Measurements from ENCODE around the gene DHX34.
"Not testable (repeated sequence)": the region's sequence is repeated elsewhere in the genome, so short reads cannot be mapped to it uniquely, and the experiment has no call there.

DHX34 gene

DNA sequence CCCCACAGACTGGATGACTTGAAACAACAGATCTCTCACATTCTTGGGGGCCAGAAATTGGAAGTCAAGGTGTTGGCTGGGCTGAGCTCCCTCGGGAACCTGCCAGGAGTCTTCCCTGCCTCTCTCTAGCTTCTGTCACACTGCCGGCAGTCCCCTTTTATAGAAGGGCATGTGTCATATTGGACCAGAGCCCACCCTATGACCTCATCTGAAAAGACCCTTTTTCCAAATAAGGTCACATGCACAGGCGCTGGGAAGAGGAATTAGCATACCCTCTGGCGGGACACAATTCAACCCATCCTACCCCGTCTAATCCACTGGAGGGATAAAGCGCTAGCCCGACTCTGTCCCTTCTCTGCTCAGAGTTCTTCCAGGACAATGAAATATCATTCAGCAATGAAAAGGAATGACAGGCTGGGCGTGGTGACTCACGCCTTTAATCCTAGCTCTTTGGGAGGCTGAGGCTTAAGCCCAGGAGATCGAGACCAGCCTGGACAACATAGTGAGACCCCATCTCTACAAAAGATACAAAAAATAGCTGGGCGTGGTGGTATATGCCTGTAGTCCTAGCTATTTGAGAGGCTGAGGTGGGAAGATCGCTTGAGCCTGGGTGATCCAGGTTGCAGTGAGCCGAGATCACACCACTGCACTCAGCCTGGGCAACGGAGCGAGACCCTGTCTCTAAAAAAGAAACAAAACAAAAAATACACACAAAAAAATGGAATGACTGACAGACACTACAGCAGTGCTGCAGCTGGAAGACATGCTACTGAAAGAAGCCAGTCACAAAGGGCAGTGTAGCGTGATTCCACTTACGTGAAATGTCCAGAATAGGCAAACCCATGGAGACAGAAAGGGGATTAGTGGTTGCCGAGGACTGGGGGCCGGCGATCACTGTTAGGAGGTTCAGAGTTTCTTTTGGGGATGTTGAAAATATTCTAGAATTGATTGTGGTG is 41.7 kb downstream of the DHX34 start:
- DNase-seq: no peak

- DNase-seq: peak in 1 of 2 experiments; percentile 57
Observed at GRCh38 chr19:47391510-47392223, 42.6 kb downstream of the DHX34 start.

DNA sequence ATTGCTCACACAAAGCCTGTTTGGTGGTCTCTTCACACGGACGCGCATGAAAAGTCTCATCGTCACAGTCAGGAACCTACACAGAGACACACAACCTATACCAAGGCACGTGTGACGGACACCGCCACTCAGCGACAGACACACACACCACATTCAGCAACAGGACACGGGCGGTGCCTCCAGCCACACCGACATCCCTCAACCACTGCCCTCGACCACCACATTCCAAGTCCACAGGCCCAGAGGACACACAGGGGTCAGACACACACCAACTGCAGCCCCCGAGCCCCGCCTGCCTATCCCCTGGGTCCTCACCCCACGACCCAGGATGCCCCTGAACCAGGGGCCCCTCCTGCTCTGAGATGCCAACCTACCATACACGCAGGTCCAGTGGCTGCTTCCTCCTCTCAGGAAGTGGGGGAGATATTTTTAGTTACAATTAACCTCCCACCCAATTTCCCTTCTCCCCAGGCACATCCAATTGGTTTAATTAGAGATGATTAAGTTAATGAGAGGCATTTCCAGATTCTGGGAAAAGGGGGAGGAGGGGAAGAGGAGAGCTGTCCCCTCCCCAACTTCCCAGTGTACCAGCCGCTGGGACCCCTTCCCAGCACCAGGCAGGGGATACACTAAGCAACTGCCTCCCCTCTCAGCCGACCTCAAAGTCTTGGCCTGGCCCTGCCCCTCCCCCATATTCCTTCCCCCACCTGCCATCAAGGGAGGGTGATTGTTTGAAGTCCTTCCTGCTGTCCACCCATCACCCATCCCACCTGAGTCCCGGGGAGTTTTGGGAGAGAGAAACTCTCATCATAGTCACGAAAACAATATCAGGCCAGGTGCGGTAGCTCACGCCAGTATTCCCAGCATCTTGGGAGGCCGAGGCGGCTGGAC is 49.8 kb downstream of the DHX34 start:
- no peak for DNase-seq

GRCh38 chr19:47402504-47402903 is 53.4 kb downstream of the DHX34 start:
- no peak for DNase-seq

GRCh38 chr19:47404334-47405196 is 55.5 kb downstream of the DHX34 start:
- no peak for DNase-seq

- DNase-seq: no peak
Observed at GRCh38 chr19:47405197-47405550, 56.1 kb downstream of the DHX34 start.

DNA sequence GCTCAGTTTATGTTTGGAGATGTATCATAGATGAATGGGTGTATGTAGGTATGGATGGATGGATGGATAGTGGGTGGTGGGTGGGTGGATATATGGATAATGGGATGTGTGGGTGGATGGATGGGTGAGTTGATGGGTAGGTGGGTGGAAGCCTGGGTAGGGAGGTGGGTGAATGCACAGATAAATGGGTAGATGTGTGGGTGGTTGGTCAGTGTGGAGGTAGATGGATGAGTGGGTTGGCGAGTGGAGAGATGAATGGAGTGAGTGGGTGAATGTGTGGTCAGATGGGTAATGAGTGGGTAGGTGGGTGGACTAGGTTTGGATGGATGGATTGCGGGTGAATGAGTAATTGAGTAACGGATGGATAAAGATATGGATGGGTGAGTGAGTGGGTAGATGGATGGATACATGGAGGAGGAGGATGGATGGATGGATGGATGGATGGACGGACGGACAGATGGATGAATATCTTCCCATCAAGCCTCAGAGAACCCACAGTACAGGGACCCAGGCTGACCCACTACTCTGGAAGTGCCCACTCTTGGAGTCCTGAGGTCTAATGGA is 56.8 kb downstream of the DHX34 start:
- DNase-seq: no peak

GRCh38 chr19:47406711-47407416 is 57.7 kb downstream of the DHX34 start:
- DNase-seq: no peak

DNA sequence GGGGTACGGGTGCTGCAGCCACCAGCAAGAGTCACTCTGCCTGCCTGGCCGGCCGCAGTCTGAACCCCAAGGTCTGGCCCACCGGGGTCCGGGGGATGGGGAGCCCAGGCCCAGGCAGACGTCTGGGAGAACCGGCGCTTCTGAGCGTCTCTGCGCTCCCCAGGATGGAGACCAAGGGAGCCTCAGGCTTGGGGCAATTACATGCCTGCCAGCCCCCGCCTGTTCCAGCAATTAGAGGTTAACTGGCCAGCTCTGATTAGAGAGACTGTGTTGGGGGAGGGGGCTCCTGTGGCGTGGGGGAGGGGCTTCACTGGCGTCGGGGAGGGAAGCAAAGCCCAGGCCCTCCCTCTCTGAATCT is 58.3 kb downstream of the DHX34 start:
- no peak for DNase-seq

GRCh38 chr19:47408156-47408938 is 59.2 kb downstream of the DHX34 start:
- no peak for DNase-seq

- DNase-seq: no peak
Observed at GRCh38 chr19:47411101-47411500, 62.0 kb downstream of the DHX34 start.

- not testable (repeated sequence) for DNase-seq
Observed at GRCh38 chr19:47411696-47412095, 62.6 kb downstream of the DHX34 start.

- DNase-seq: no peak
Observed at GRCh38 chr19:47413941-47414340, 64.8 kb downstream of the DHX34 start.

GRCh38 chr19:47414469-47414868 is 65.4 kb downstream of the DHX34 start:
- no peak for DNase-seq

- no peak for DNase-seq
Observed at GRCh38 chr19:47415953-47416642, 67.0 kb downstream of the DHX34 start.

GRCh38 chr19:47416643-47416985 is 67.5 kb downstream of the DHX34 start:
- no peak for DNase-seq

DNA sequence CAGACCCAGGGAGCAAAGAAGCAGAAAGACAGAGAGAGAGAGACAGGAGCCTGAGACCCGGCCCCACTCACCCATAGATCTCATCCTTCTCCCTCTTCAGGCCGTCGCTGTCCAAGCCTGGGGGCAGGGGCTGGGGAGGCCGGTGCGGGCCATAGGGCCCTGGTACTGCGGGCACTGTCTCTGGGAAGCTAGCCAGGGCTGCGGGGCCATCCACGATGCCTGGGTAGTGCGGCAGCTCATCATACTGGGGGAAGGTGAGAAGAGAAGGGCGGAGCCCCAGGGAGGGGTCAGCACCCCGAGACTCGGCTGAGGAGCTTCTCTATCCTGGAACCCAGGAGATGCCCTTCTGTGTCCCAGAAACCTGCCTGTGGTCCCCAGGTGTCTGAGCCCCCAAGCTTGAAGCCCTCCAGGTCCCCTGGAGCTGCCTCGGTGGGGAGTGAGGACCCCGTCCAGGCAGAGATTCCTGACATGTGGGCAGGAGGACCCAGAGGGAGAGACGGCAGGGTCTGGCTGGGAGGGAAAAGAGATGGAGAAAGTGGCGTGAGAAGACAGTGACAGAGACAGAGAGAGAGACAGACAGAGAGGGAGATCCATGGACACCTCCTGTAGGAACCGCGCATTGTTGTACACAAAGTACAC is 68.1 kb downstream of the DHX34 start:
- no peak for DNase-seq

DNA sequence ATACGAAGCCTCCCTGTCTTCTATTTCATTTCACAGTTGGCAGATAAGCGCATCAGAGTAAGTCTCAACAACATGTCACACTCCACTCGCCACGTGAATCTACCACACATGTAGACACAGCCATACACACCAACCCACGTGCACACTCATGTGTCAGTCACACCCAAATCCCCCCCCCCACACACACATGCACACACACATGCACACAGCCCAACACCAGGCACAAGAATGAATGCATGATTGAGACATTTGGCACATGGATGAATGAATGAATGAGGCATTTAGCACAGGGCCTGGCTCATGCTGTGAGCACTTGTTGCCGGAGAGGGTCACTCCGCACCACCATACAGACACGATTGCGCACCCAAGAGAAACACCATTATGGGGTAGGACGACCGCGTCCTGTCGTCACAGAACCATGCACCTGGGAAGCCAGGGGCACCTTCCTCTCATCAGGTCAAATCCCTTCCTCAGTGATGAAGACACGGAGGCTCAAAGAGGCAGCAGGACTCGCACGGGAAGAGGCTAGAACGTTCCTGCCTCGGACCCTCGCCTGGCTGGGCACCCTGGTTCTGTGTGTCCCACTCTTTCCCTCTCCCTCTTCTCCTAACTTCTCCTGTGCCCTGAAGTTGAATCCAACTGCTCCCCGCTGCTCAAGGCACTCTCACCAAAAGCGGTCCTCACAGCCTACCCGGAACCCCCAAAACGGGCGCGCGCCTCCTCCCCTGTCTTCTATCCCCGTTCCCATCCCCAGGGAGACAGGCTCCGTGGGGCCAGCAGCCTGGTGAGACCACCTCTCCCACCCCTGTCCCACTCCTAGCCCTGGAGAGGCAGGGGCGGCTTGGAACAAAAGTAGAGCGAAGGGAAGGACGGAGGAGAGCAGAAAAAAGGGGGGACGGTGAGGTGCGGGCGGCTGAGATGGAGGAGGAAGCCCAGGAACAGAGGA is 68.9 kb downstream of the DHX34 start:
- no peak for DNase-seq

Measured in cerebellar nuclear complex (tissue), 1 donor.